Measurements from ENCODE around the gene BLOC1S3.

- TF ChIP-seq SP1 (IDR thresholded peaks at IDR 0.05) (no peak), SP1 (CRISPR knock-in tag; IDR thresholded peaks at IDR 0.05) (no peak), CTCF (CRISPR knock-in tag; IDR thresholded peaks at IDR 0.05) (no peak), ZNF768 (CRISPR knock-in tag; IDR thresholded peaks at IDR 0.05) (no peak)
Observed at GRCh38 chr19:45206328-45206727, 27.7 kb downstream of the BLOC1S3 start.

Measured in HepG2 (cell line).